Mesothelial cell of epicardium (in vitro differentiated cells): ENCODE data around the gene RASSF5. TPM values are rescaled to one million over a fixed set of nuclear protein-coding genes. Genes with fewer than 3 reads are reported as not detected.
"Not testable (repeated sequence)": the region's sequence is repeated elsewhere in the genome, so short reads cannot be mapped to it uniquely, and the experiment has no call there.

Experiments
- DNase-seq, 2 experiments: peaks; one replicate each; pipeline ENCODE4 v3.0.0; 2021; ENCODE audit warnings: low spot score in 2 of 2; ENCODE audit not compliant: unreplicated experiment in 2 of 2
- H3K27ac Mint-ChIP-seq: 2 replicates; pipeline ENCODE4 v1.8.0; 2021; ENCODE audit warnings: mixed read lengths
- H3K27me3 Mint-ChIP-seq: 2 replicates; pipeline ENCODE4 v1.8.0; 2021; ENCODE audit warnings: low read depth, mixed read lengths
- H3K36me3 Mint-ChIP-seq: 2 replicates; pipeline ENCODE4 v1.8.0; 2021; ENCODE audit warnings: mixed read lengths
- H3K4me1 Mint-ChIP-seq: 2 replicates; pipeline ENCODE4 v1.8.0; 2021; ENCODE audit warnings: mixed read lengths
- H3K4me3 Mint-ChIP-seq: 2 replicates; pipeline ENCODE4 v1.8.0; 2021; ENCODE audit warnings: mild to moderate bottlenecking, moderate library complexity, mixed read lengths
- H3K9me3 Mint-ChIP-seq: 2 replicates; pipeline ENCODE4 v1.8.0; 2021; ENCODE audit warnings: mixed read lengths
- CTCF ChIP-seq: fragments of 200-600 bp; sonication (generic); IDR thresholded peaks from one replicate; pipeline ENCODE4 v1.5.0; 2021; ENCODE audit warnings: antibody characterized with exemption; ENCODE audit not compliant: unreplicated experiment
- total RNA-seq: library from RNA; stranded (reverse); gene quantifications from 3 replicates; pipeline ENCODE4 v1.2.1, GENCODE V29; 2021

Gene RASSF5
- total RNA-seq, 1 donor from 2014 or later: 6.8 TPM

- no peak overlapping the region for H3K4me3 Mint-ChIP-seq
- no peaks in the 10 kb centered on the region for H3K4me1 Mint-ChIP-seq
- no peak for DNase-seq
- H3K27me3 Mint-ChIP-seq: no peaks in the 10 kb centered on the region
- no peaks in the 10 kb centered on the region for H3K9me3 Mint-ChIP-seq
- TF ChIP-seq CTCF: no peak
- H3K27ac Mint-ChIP-seq: no peak overlapping the region
- H3K36me3 Mint-ChIP-seq: peaks cover 31% of the 10 kb centered on the region
These were observed 97.5 kb downstream of the RASSF5 start for GRCh38 chr1:206604861-206605260.

DNA sequence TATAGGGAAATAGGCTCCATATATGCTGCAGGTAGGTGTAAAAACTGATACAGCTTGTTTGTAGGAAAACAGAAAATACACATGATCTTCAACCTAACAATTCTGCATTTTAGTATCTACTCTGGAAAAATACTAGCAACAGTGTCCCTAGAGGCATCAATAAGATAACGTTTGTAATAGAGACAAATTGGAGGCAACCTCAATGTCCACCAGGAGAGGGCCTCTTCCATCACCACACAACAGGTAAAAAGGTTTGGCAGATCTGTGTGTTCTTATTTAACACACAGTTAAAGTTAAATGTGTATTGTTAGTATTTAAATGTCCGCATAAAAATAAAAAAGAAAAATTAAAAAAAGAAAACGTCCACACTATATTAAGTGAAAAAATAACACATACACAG, 99.5 kb downstream of the RASSF5 start:
- DNase-seq: no peak
- H3K4me3 Mint-ChIP-seq: no peak overlapping the region
- no peaks in the 10 kb centered on the region for H3K9me3 Mint-ChIP-seq
- no peak overlapping the region for H3K27ac Mint-ChIP-seq
- H3K36me3 Mint-ChIP-seq: peaks cover 30% of the 10 kb centered on the region
- TF ChIP-seq CTCF: peak; percentile 42
- H3K4me1 Mint-ChIP-seq: peaks cover 10% of the 10 kb centered on the region
- H3K27me3 Mint-ChIP-seq: no peaks in the 10 kb centered on the region

GRCh38 chr1:206608108-206608698, 100.9 kb downstream of the RASSF5 start:
- Mint-ChIP-seq H3K27ac (no peak overlapping the region), H3K27me3 (no peaks in the 10 kb centered on the region), H3K4me3 (no peak overlapping the region), H3K9me3 (no peaks in the 10 kb centered on the region), H3K4me1 (peaks cover 12% of the 10 kb centered on the region), H3K36me3 (peaks cover 21% of the 10 kb centered on the region)
- peak; percentile 62 for TF ChIP-seq CTCF
- no peak for DNase-seq

- Mint-ChIP-seq H3K9me3 (no peaks in the 10 kb centered on the region), H3K36me3 (peaks cover 14% of the 10 kb centered on the region), H3K4me1 (peaks cover 12% of the 10 kb centered on the region), H3K4me3 (no peak overlapping the region), H3K27ac (no peak overlapping the region), H3K27me3 (no peaks in the 10 kb centered on the region)
- no peak for DNase-seq
- TF ChIP-seq CTCF: no peak
These were observed 102.1 kb downstream of the RASSF5 start for GRCh38 chr1:206609229-206609991.

- Mint-ChIP-seq H3K9me3 (no peaks in the 10 kb centered on the region), H3K4me1 (peaks cover 12% of the 10 kb centered on the region), H3K27ac (peak within 1 kb of the TSS; percentile 97), H3K36me3 (peaks cover 11% of the 10 kb centered on the region), H3K4me3 (peak within 1 kb of the TSS; percentile 82), H3K27me3 (peaks cover 8% of the 10 kb centered on the region)
- peak; percentile 95 to 99 for DNase-seq
- TF ChIP-seq CTCF: peak; percentile 97
These were observed 105.0 kb downstream of the RASSF5 start, which contains the start of gene EIF2D for GRCh38 chr1:206612129-206612876. EIF2D (minus strand) TSS chr1:206612465; CDS start chr1:206612342, 123 bp downstream.

- not testable (repeated sequence) for H3K36me3 Mint-ChIP-seq, H3K27ac Mint-ChIP-seq, DNase-seq, H3K4me1 Mint-ChIP-seq, H3K4me3 Mint-ChIP-seq
- peaks cover 36% of the 10 kb centered on the region for H3K27me3 Mint-ChIP-seq
- H3K9me3 Mint-ChIP-seq: peaks cover 12% of the 10 kb centered on the region
These were observed 119.1 kb downstream of the RASSF5 start for GRCh38 chr1:206626396-206626795.
